H1 (cell line): ENCODE measurements around the gene ARHGDIG.

Source experiments
- EZH2 ChIP-seq: fragments of 200-600 bp; sonication (generic); IDR thresholded peaks from 2 replicates; pipeline ENCODE4 v1.7.1; 2012; ENCODE audit warnings: low read depth, mild to moderate bottlenecking, moderate library complexity, low read length, inconsistent platforms; ENCODE audit not compliant: severe bottlenecking
- KDM1A ChIP-seq: fragments of 200-600, 300-600 bp; sonication (generic); IDR thresholded peaks from 2 replicates; pipeline ENCODE4 v1.7.1; 2016; ENCODE audit warnings: mild to moderate bottlenecking, low read length, borderline replicate concordance
- KDM5A ChIP-seq: fragments of 200-600 bp; IDR thresholded peaks from 2 replicates; pipeline ENCODE4 v1.7.1; 2012; ENCODE audit warnings: mild to moderate bottlenecking, low read length, inconsistent platforms, mixed read lengths
- POLR2AphosphoS5 ChIP-seq: IDR thresholded peaks from 2 replicates; pipeline ENCODE4 v1.6.1; 2011; ENCODE audit warnings: low read depth, low read length
- TF ChIP-seq, protein P1 (sequence below), 3 experiments: IDR thresholded peaks; 1 replicate in 2 of 3; 2 replicates in 1 of 3; pipeline versions ENCODE4 v1.5.1 to v1.6.1; 2011; ENCODE audit warnings: low read length in 3 of 3, mild to moderate bottlenecking in 3 of 3, inconsistent platforms in 2 of 3, low read depth in 1 of 3, moderate library complexity in 1 of 3; ENCODE audit not compliant: insufficient read depth in 1 of 3; ENCODE audit errors: control extremely low read depth in 1 of 3

- TF ChIP-seq KDM1A (no peak), EZH2 (no peak), KDM5A (no peak), POLR2AphosphoS5 (no peak)
- TF ChIP-seq, protein P1, sequence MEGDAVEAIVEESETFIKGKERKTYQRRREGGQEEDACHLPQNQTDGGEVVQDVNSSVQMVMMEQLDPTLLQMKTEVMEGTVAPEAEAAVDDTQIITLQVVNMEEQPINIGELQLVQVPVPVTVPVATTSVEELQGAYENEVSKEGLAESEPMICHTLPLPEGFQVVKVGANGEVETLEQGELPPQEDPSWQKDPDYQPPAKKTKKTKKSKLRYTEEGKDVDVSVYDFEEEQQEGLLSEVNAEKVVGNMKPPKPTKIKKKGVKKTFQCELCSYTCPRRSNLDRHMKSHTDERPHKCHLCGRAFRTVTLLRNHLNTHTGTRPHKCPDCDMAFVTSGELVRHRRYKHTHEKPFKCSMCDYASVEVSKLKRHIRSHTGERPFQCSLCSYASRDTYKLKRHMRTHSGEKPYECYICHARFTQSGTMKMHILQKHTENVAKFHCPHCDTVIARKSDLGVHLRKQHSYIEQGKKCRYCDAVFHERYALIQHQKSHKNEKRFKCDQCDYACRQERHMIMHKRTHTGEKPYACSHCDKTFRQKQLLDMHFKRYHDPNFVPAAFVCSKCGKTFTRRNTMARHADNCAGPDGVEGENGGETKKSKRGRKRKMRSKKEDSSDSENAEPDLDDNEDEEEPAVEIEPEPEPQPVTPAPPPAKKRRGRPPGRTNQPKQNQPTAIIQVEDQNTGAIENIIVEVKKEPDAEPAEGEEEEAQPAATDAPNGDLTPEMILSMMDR (IDR thresholded peaks at IDR 0.05; ENCODE audit: control extremely low read depth in 1 of 3, insufficient read depth in 1 of 3, low read depth in 1 of 3, low read length in 3 of 3) = no peak
These were observed 12.0 kb upstream of the ARHGDIG start for GRCh38 chr16:268141-269053.
